Fibroblast of mammary gland (primary cell): ENCODE results near the gene IL17RE.

ENCODE experiments used
- DNase-seq: peaks from one replicate; pipeline ENCODE4 v3.0.0-alpha.2; 2010; ENCODE audit warnings: low read depth
- H3K4me3 ChIP-seq: 2 replicates; pipeline ENCODE4 v1.5.1; 2011; ENCODE audit warnings: low read depth, mild to moderate bottlenecking, low read length, moderate library complexity; ENCODE audit not compliant: control insufficient read depth
- TF ChIP-seq, protein P1 (sequence below): conservative IDR thresholded peaks from 2 replicates; pipeline ENCODE4 v1.5.1; 2011; ENCODE audit warnings: low read depth, low read length, inconsistent platforms; ENCODE audit not compliant: control insufficient read depth, insufficient read depth

The IL17RE gene

DNA sequence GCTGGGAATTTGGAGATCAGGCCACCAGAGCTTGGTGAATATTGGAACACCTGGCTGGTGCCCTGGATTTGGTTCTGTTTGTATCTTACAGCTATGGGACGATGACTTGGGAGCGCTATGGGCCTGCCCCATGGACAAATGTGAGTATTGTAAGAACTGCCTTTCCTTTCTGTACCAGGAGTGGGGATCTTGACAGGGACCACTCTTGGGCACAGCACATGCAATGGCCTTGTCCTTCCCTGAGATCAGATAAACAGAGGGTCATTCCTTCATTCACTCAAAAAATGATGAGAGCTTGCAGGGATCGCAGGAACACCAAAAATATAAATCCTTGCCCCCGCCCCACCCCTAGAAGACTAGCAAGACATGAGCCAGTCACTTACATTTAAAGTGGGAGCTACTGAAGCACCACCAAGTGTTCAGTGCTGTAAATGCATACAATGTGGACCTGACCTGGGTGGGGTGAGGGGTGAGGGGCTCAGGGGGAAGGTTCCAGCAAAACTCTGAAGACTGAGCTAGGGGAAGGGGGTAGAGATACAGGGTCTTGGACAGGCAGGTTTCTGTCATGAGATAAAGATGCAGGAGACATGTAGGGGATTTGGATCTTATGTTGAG, 28.3 kb downstream of the IL17RE start:
- H3K4me3 ChIP-seq: no peak overlapping the region
- no peak for DNase-seq
- TF ChIP-seq, protein P1, sequence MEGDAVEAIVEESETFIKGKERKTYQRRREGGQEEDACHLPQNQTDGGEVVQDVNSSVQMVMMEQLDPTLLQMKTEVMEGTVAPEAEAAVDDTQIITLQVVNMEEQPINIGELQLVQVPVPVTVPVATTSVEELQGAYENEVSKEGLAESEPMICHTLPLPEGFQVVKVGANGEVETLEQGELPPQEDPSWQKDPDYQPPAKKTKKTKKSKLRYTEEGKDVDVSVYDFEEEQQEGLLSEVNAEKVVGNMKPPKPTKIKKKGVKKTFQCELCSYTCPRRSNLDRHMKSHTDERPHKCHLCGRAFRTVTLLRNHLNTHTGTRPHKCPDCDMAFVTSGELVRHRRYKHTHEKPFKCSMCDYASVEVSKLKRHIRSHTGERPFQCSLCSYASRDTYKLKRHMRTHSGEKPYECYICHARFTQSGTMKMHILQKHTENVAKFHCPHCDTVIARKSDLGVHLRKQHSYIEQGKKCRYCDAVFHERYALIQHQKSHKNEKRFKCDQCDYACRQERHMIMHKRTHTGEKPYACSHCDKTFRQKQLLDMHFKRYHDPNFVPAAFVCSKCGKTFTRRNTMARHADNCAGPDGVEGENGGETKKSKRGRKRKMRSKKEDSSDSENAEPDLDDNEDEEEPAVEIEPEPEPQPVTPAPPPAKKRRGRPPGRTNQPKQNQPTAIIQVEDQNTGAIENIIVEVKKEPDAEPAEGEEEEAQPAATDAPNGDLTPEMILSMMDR: peak; percentile 16

DNA sequence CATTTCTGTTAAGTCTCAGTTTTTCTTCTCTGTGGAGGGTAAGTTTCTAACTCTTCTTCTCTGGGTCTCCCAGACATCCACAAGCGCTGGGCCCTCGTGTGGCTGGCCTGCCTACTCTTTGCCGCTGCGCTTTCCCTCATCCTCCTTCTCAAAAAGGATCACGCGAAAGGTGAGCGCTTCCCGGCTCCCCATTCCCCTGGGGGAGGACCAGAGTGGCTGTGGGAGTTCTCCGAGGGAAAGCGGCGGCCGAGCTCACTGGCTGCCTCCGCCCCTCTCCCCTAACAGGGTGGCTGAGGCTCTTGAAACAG, 29.8 kb downstream of the IL17RE start:
- peak overlapping the region; percentile 67 for H3K4me3 ChIP-seq
- TF ChIP-seq, protein P1: no peak
- DNase-seq: no peak

DNA sequence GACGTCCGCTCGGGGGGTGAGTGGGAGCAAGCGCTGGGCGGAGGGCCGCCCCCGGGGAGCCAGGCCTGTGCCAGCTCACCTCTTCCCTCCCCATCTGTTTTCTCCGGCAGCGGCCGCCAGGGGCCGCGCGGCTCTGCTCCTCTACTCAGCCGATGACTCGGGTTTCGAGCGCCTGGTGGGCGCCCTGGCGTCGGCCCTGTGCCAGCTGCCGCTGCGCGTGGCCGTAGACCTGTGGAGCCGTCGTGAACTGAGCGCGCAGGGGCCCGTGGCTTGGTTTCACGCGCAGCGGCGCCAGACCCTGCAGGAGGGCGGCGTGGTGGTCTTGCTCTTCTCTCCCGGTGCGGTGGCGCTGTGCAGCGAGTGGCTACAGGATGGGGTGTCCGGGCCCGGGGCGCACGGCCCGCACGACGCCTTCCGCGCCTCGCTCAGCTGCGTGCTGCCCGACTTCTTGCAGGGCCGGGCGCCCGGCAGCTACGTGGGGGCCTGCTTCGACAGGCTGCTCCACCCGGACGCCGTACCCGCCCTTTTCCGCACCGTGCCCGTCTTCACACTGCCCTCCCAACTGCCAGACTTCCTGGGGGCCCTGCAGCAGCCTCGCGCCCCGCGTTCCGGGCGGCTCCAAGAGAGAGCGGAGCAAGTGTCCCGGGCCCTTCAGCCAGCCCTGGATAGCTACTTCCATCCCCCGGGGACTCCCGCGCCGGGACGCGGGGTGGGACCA, 30.4 kb downstream of the IL17RE start:
- peak; percentile 75 for DNase-seq
- TF ChIP-seq, protein P1: peak; percentile 61
- H3K4me3 ChIP-seq: peak overlapping the region; percentile 67

DNA sequence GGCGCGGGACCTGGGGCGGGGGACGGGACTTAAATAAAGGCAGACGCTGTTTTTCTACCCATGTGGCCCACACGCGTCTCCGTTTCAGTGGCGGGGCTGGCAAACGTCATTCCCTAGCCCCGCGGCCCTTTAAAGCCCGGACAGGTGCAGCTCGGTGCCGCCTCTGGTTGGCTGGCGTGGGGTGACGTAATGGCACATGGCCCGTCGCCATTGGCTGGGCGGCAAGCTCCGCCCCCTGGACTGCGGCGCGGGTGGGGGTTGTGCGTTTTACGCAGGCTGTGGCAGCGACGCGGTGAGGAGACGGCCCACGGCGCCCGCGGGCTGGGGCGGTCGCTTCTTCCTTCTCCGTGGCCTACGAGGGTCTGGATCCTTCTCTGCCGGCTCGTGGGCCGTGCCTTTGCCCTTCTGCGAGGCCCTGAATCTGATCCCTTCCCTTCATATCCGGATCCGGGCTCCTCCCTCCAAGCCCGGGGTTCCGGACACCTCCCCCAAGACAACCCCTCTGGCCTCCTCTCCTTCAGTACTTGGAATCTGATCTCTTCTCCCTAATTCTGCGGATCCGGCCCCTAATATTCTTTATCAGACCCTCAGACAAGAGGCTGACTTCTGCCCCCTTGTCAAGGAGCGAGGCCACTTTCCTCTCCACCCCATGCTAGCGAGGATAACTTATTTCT, 31.1 kb downstream of the IL17RE start, which contains the start of gene CRELD1:
Gene CRELD1, plus strand, starts transcription at position 274 of the 674 bp plus-strand sequence. CDS start 605 bp downstream, outside the sequence.
- peak; percentile 84 for DNase-seq
- TF ChIP-seq, protein P1: no peak
- peak within 1 kb of the TSS; percentile 67 for H3K4me3 ChIP-seq

DNA sequence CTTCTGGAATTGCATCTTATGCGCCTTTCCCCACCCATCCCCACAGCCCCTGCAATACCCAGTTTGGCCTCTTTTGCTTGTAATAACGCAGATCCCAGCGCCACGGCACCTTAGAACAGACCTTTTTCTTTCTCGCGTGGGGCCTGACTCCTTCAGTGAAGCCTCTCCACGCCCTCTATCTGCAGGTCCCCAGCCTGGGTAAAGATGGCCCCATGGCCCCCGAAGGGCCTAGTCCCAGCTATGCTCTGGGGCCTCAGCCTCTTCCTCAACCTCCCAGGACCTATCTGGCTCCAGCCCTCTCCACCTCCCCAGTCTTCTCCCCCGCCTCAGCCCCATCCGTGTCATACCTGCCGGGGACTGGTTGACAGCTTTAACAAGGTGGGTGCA, 31.6 kb downstream of the IL17RE start:
- TF ChIP-seq, protein P1: no peak
- peak overlapping the region; percentile 67 for H3K4me3 ChIP-seq

DNA sequence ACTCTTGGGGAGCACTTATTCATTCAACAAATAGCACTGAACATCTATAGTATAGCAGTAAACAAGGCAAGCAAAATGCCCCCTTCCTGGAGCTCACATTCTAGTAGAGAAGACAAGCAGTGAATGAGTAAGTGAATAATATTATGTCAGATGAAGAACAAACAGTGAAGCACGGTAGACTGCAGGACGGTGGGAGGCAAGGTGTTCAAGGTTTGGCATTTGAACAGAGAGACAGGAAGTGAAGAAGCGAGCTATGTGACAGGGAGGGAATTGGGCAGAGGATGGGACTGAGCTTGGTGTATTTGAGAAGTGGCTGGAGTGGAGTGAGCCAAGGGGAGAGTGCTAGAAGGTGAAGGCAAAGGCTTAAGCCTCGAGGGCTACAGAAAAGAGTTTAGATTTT, 32.3 kb downstream of the IL17RE start:
- TF ChIP-seq, protein P1: no peak
- H3K4me3 ChIP-seq: no peak overlapping the region
- no peak for DNase-seq

More for the DNA sequence above, 31.6 kb downstream of the IL17RE start:
- peak; percentile 26 for DNase-seq
